GM18526 (cell line): ENCODE results near the gene CDR2.
A peak's percentile ranks its signal among the peaks of the same experiment; 100 is the strongest.

ENCODE experiments used
- POLR2A ChIP-seq: IDR thresholded peaks from 3 replicates; pipeline ENCODE4 v1.6.1; 2011; ENCODE audit not compliant: insufficient read length; ENCODE audit errors: extremely low read depth

Gene CDR2

GRCh38 chr16:22374311-22375116 lies at the start of gene CDR2:
Gene CDR2, minus strand, starts transcription at chr16:22374619. Its CDS starts 310 bp downstream, at chr16:22374309.
- TF ChIP-seq POLR2A = peak; percentile 91

- TF ChIP-seq POLR2A = no peak
These were observed 49.3 kb upstream of the CDR2 start for GRCh38 chr16:22423716-22424115.

- TF ChIP-seq POLR2A = no peak
These were observed 46.7 kb upstream of the CDR2 start for GRCh38 chr16:22421136-22421535.

GRCh38 chr16:22420606-22421135 lies 46.3 kb upstream of the CDR2 start:
- TF ChIP-seq POLR2A = no peak

GRCh38 chr16:22419908-22420307 lies 45.5 kb upstream of the CDR2 start:
- TF ChIP-seq POLR2A = no peak

GRCh38 chr16:22418826-22419225 lies 44.4 kb upstream of the CDR2 start:
- TF ChIP-seq POLR2A = no peak

GRCh38 chr16:22417019-22417418 lies 42.6 kb upstream of the CDR2 start:
- TF ChIP-seq POLR2A = no peak

- TF ChIP-seq POLR2A = no peak
These were observed 39.4 kb upstream of the CDR2 start for GRCh38 chr16:22413819-22414218.

- no peak for TF ChIP-seq POLR2A
These were observed 33.1 kb upstream of the CDR2 start for GRCh38 chr16:22407486-22407885.

- TF ChIP-seq POLR2A = no peak
These were observed 27.8 kb upstream of the CDR2 start for GRCh38 chr16:22402191-22402590.

- no peak for TF ChIP-seq POLR2A
These were observed 26.5 kb upstream of the CDR2 start for GRCh38 chr16:22400900-22401299.

GRCh38 chr16:22397931-22398330 lies 23.5 kb upstream of the CDR2 start:
- TF ChIP-seq POLR2A = no peak

GRCh38 chr16:22397464-22397863 lies 23.0 kb upstream of the CDR2 start:
- no peak for TF ChIP-seq POLR2A

GRCh38 chr16:22395960-22396359 lies 21.5 kb upstream of the CDR2 start:
- TF ChIP-seq POLR2A = no peak

- no peak for TF ChIP-seq POLR2A
These were observed 19.7 kb upstream of the CDR2 start for GRCh38 chr16:22394121-22394520.

- TF ChIP-seq POLR2A = no peak
These were observed 13.8 kb upstream of the CDR2 start for GRCh38 chr16:22388101-22388644.
